GM21619 (cell line): ENCODE results near the gene PPARG.

Experiments used
- ATAC-seq: cut with Tn5 transposase; IDR thresholded peaks from one replicate; pipeline ENCODE4 v1.9.1; 2021; ENCODE audit not compliant: unreplicated experiment

PPARG gene

GRCh38 chr3:12342151-12342550 is 53.3 kb downstream of the PPARG start:
- ATAC-seq: no peak

GRCh38 chr3:12343047-12343501 is 54.2 kb downstream of the PPARG start:
- no peak for ATAC-seq

GRCh38 chr3:12345141-12345561 is 56.3 kb downstream of the PPARG start:
- ATAC-seq: no peak

GRCh38 chr3:12345584-12346494 is 57.0 kb downstream of the PPARG start:
- no peak for ATAC-seq

GRCh38 chr3:12347301-12347700 is 58.4 kb downstream of the PPARG start:
- ATAC-seq: no peak

- no peak for ATAC-seq
Observed at GRCh38 chr3:12349895-12350811, 61.3 kb downstream of the PPARG start.

- no peak for ATAC-seq
Observed at GRCh38 chr3:12351145-12351544, 62.3 kb downstream of the PPARG start.

- ATAC-seq: no peak
Observed at GRCh38 chr3:12352253-12352652, 63.4 kb downstream of the PPARG start.

GRCh38 chr3:12352755-12353154 is 63.9 kb downstream of the PPARG start:
- no peak for ATAC-seq

- no peak for ATAC-seq
Observed at GRCh38 chr3:12353796-12354525, 65.1 kb downstream of the PPARG start.

- no peak for ATAC-seq
Observed at GRCh38 chr3:12356175-12356574, 67.3 kb downstream of the PPARG start.

GRCh38 chr3:12356996-12357395 is 68.1 kb downstream of the PPARG start:
- ATAC-seq: no peak

- no peak for ATAC-seq
Observed at GRCh38 chr3:12357456-12357855, 68.6 kb downstream of the PPARG start.

- no peak for ATAC-seq
Observed at GRCh38 chr3:12363397-12364195, 74.7 kb downstream of the PPARG start.

- ATAC-seq: no peak
Observed at GRCh38 chr3:12367346-12367745, 78.5 kb downstream of the PPARG start.

- no peak for ATAC-seq
Observed at GRCh38 chr3:12369029-12369428, 80.2 kb downstream of the PPARG start.

GRCh38 chr3:12369598-12369997 is 80.7 kb downstream of the PPARG start:
- ATAC-seq: no peak

- no peak for ATAC-seq
Observed at GRCh38 chr3:12370758-12371157, 81.9 kb downstream of the PPARG start.

GRCh38 chr3:12371525-12372140 is 82.8 kb downstream of the PPARG start:
- ATAC-seq: no peak
